Testis (tissue), 3 donors: ENCODE results near the gene TBCC. TPM values are rescaled to one million over a fixed set of nuclear protein-coding genes. Genes with fewer than 3 reads are reported as not detected.

Experiments
- DNase-seq: peaks from one replicate; pipeline ENCODE4 v3.0.0-alpha.2; 2019
- H3K27ac ChIP-seq, 2 donors: fragments of 200-600 bp; sonication (generic); one replicate each; pipeline ENCODE4 v1.5.1; 2019
- H3K27me3 ChIP-seq: fragments of 200-600 bp; sonication (generic); one replicate; pipeline ENCODE4 v1.5.1; 2019
- H3K36me3 ChIP-seq: fragments of 200-600 bp; sonication (generic); one replicate; pipeline ENCODE4 v1.5.1; 2017; ENCODE audit warnings: low read depth; ENCODE audit errors: missing control alignments
- H3K4me1 ChIP-seq: fragments of 200-600 bp; sonication (generic); one replicate; pipeline ENCODE4 v1.5.1; 2019
- H3K4me3 ChIP-seq, 2 donors: fragments of 200-600 bp; sonication (generic); one replicate each; pipeline ENCODE4 v1.5.1; 2017 to 2019
- H3K9me3 ChIP-seq: fragments of 200-600 bp; sonication (generic); one replicate; pipeline ENCODE4 v1.5.1; 2017
- CTCF ChIP-seq, 3 experiments: fragments of 450-650 bp in 2 of 3; fragments of 200-600 bp in 1 of 3; sonication (generic) in 1 of 3; IDR thresholded peaks; one replicate each; pipeline ENCODE4 v1.5.1; 2016 to 2019; ENCODE audit warnings: antibody characterized with exemption in 3 of 3, mild to moderate bottlenecking in 2 of 3, moderate library complexity in 1 of 3
- POLR2A ChIP-seq: fragments of 450-650 bp; IDR thresholded peaks from one replicate; pipeline ENCODE4 v1.6.1; 2017; ENCODE audit warnings: antibody characterized with exemption, mild to moderate bottlenecking, moderate library complexity
- WGBS, 2 donors: methylation state at CpG; one replicate each; pipeline ENCODE4 v1.1.5; 2018; 5-methylcytosine and 5-hydroxymethylcytosine counted together
- intact Hi-C: fragments of 100-400 bp; cut with DNase I; formaldehyde crosslinking; loops from one replicate; pipeline ENCODE4 v1.15.1; 2023; ENCODE audit warnings: low total_unique reads
- polyA plus RNA-seq: library from polyadenylated mRNA; stranded (reverse); fragments of 350-450 nt; fragmentation: Illumina TruSeq; extraction: RNeasy Lipid Tissue Mini Kit (QIAGEN cat#74804); gene quantifications from one replicate; pipeline ENCODE4 v1.2.3, GENCODE V29; 2014; ENCODE audit warnings: low read depth, low replicate concordance; ENCODE audit not compliant: insufficient read depth
- total RNA-seq, 2 donors: library from RNA; depleted of rRNA; stranded (reverse); fragments of >200 nt; gene quantifications; one replicate each; pipeline ENCODE4 v1.2.3, GENCODE V29; 2016

TBCC gene
- total and polyA plus RNA-seq, 3 donors from 2014 or later, result 35.0 to 52.1 (median 40.2) TPM

GRCh38 chr6:42764911-42765648 lies 19.2 kb upstream of the TBCC start:
- peaks cover 3% of the 10 kb centered on the region for H3K4me1 ChIP-seq
- H3K9me3 ChIP-seq, result no peaks in the 10 kb centered on the region
- no peaks in the 10 kb centered on the region for H3K27me3 ChIP-seq
- TF ChIP-seq POLR2A (no peak), CTCF (IDR thresholded peaks at IDR 0.05) (no peak)
- H3K36me3 ChIP-seq, result no peaks in the 10 kb centered on the region
- peak overlapping the region in 1 of 2 donors; percentile 21 for H3K27ac ChIP-seq
- intact Hi-C loops, result no loop called here
- no peak for DNase-seq
- WGBS, 2 donors, result 72 to 74% methylated on average over 9 of the region's 9 CpGs
- H3K4me3 ChIP-seq, result no peak overlapping the region

- no peak for TF ChIP-seq CTCF (IDR thresholded peaks at IDR 0.05)
- no peak for TF ChIP-seq POLR2A
- Histone ChIP-seq H3K36me3 (no peaks in the 10 kb centered on the region), H3K27me3 (no peaks in the 10 kb centered on the region), H3K4me3 (no peak overlapping the region), H3K9me3 (no peaks in the 10 kb centered on the region), H3K4me1 (no peaks in the 10 kb centered on the region), H3K27ac (no peak overlapping the region)
- WGBS, 2 donors, result 79 to 81% methylated on average over 3 of the region's 3 CpGs
- intact Hi-C loops, result no loop called here
- DNase-seq, result no peak
These were observed 17.0 kb upstream of the TBCC start for GRCh38 chr6:42762950-42763349.

- H3K36me3 ChIP-seq, result no peaks in the 10 kb centered on the region
- no peaks in the 10 kb centered on the region for H3K4me1 ChIP-seq
- DNase-seq, result no peak
- TF ChIP-seq POLR2A (no peak), CTCF (IDR thresholded peaks at IDR 0.05) (no peak)
- 89 to 96% methylated on average over 3 of the region's 3 CpGs for WGBS, 2 donors
- H3K9me3 ChIP-seq, result no peaks in the 10 kb centered on the region
- H3K27me3 ChIP-seq, result no peaks in the 10 kb centered on the region
- intact Hi-C loops, result no loop called here
- no peak overlapping the region for H3K27ac ChIP-seq
- H3K4me3 ChIP-seq, result no peak overlapping the region
These were observed 16.5 kb upstream of the TBCC start for GRCh38 chr6:42762426-42762859.

GRCh38 chr6:42761287-42762067 lies 15.6 kb upstream of the TBCC start:
- WGBS, 2 donors, result 83 to 86% methylated on average over 8 of the region's 8 CpGs
- intact Hi-C loops, result no loop called here
- DNase-seq, result no peak

More at GRCh38 chr6:42761287-42762067, 15.6 kb upstream of the TBCC start:
- no peaks in the 10 kb centered on the region for H3K36me3 ChIP-seq
- H3K4me1 ChIP-seq, result no peaks in the 10 kb centered on the region
- TF ChIP-seq CTCF (IDR thresholded peaks at IDR 0.05) (no peak), POLR2A (no peak)
- no peaks in the 10 kb centered on the region for H3K27me3 ChIP-seq
- H3K27ac ChIP-seq, result no peak overlapping the region
- H3K9me3 ChIP-seq, result no peaks in the 10 kb centered on the region
- no peak overlapping the region for H3K4me3 ChIP-seq
